Measurements from ENCODE around the gene PER1. TPM values are rescaled to one million over a fixed set of nuclear protein-coding genes. Genes with fewer than 3 reads are reported as not detected.

Gene PER1
- total RNA-seq, 1 experiment from 2014 or later, result 10.6 TPM

DNA sequence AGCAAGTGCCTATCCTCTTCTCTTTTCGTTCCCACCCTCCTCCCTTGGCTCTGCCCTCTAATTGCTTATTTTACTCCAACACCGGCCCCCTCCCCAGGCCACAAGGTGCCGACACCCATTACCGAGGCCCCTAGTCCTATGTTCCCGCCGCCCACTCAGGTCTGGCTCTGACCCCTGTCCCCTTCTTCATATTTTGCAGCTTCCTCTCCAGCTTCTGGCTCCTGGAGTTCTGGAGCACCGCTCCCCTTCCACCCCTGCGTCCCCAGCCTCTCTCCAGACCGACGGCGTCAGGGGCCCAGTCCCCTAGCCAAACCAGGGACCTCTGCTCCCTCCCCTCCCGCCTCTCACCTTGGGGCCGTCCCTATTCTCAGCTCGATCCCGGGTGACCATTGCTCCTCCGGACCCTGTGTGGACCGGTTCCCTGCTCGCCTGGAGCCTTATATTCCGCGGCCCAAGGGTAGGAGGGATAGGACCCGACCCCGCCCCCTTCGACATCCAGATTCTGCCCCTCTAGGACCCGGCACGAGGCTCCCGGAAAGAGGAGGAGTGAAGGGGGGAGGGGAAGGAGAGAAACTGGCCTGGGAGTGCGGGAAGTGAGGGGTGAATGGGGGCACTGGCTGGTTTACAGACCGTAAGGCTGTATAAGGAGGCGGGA, 28.4 kb downstream of the PER1 start, which contains the start of gene HES7:
Gene HES7 (minus strand): TSS at position 412 of the 655 bp plus-strand sequence. CDS start 22 bp downstream, at position 390.
- H3K36me3 ChIP-seq (ENCODE audit: control insufficient read depth, insufficient read depth, low read length), result no peaks in the 10 kb centered on the region
- intact Hi-C loops (cut with micrococcal nuclease; ENCODE audit: unreplicated experiment), result loop anchor here (2.0 kb wide), 2 partner anchors 15 to 35 kb away; no protein-coding TSS in a partner anchor
- BruUV-seq (replicated peaks), result no TSS peak
- H3K4me1 ChIP-seq, result no peaks in the 10 kb centered on the region; the same call in 1 of the 2 replicates
- peak within 1 kb of the TSS; percentile 37 for H3K4me3 ChIP-seq (ENCODE audit: low read depth, low read length)
- Mint-ChIP-seq H3K4me3 (ENCODE audit: unreplicated experiment) (peak within 1 kb of the TSS; percentile 87), H3K9me3 (ENCODE audit: unreplicated experiment) (no peaks in the 10 kb centered on the region), H3K36me3 (ENCODE audit: insufficient read depth, unreplicated experiment) (peaks cover 56% of the 10 kb centered on the region), H3K27me3 (ENCODE audit: insufficient read depth, unreplicated experiment) (peaks cover 2% of the 10 kb centered on the region), H3K4me1 (ENCODE audit: low read depth, unreplicated experiment) (peaks cover 44% of the 10 kb centered on the region), H3K27ac (ENCODE audit: unreplicated experiment) (no peak within 1 kb of the TSS)
- DNase-seq, result no peak
- H3K9me3 ChIP-seq, result no peaks in the 10 kb centered on the region
- H3K27me3 ChIP-seq (replicated peaks; ENCODE audit: control insufficient read depth, insufficient read depth, low read length), result no peaks in the 10 kb centered on the region; the same call in 1 of the 2 replicates
- CTCF ChIA-PET, result interaction anchor here (0.7 kb wide), 1 partner anchor 99 kb away, joined by 3 read pairs; no protein-coding TSS in a partner anchor
- POLR2A ChIA-PET, result interaction anchor here (0.8 kb wide), 1 partner anchor 33 kb away, joined by 3 read pairs; no protein-coding TSS in a partner anchor
- TF ChIP-seq, protein P1, sequence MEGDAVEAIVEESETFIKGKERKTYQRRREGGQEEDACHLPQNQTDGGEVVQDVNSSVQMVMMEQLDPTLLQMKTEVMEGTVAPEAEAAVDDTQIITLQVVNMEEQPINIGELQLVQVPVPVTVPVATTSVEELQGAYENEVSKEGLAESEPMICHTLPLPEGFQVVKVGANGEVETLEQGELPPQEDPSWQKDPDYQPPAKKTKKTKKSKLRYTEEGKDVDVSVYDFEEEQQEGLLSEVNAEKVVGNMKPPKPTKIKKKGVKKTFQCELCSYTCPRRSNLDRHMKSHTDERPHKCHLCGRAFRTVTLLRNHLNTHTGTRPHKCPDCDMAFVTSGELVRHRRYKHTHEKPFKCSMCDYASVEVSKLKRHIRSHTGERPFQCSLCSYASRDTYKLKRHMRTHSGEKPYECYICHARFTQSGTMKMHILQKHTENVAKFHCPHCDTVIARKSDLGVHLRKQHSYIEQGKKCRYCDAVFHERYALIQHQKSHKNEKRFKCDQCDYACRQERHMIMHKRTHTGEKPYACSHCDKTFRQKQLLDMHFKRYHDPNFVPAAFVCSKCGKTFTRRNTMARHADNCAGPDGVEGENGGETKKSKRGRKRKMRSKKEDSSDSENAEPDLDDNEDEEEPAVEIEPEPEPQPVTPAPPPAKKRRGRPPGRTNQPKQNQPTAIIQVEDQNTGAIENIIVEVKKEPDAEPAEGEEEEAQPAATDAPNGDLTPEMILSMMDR (IDR thresholded peaks at IDR 0.05; ENCODE audit: insufficient read depth in 1 of 2, low read depth in 1 of 2, low read length in 1 of 2, severe bottlenecking in 1 of 2, unreplicated experiment in 1 of 2), result no peak

DNA sequence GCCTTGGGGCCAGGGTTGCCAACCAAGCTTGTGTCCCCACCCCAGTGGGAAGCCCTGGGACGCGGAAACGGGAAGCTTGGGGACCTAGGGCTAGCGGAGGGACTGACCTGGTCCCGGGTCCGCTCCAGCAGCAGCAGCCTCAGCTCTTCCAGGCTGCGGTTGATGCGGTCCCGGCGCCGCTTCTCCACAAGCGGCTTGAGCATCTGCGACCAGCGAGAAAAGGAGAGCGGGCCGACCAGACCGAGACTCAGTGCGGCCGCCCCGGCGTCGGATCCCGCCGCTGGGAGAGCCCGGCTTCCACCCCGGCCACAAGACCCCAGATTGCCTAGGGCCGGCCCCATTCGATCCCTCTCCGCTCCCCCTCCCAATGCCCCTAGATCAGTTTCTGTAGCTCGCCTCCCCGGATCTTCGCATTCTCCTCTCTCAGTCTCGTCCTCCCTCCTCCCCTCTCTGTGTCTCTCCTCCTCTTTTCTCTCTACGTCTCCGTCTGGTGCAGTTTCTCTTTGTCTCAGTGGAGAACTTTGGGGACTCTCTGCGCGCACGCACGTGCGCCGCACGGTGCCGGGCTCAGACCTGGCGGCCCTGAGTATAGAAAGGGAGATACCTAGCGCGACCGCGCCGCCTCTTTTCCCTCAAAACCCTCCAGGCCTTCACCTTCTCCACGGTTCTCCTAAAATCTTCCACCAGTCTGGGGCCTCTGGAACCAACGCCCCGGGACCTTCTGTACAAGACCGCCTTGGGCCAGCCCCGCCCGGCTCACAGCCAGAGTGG, 29.1 kb downstream of the PER1 start:
- H3K4me1 Mint-ChIP-seq (ENCODE audit: low read depth, unreplicated experiment), result peaks cover 44% of the 10 kb centered on the region

More for the DNA sequence above, 29.1 kb downstream of the PER1 start:
- H3K36me3 Mint-ChIP-seq (ENCODE audit: insufficient read depth, unreplicated experiment), result peaks cover 63% of the 10 kb centered on the region
- no peaks in the 10 kb centered on the region; the same call in 1 of the 2 replicates for H3K4me1 ChIP-seq
- intact Hi-C loops (cut with micrococcal nuclease; ENCODE audit: unreplicated experiment), result no loop called here
- no peaks in the 10 kb centered on the region for H3K9me3 Mint-ChIP-seq (ENCODE audit: unreplicated experiment)
- peak overlapping the region; percentile 87 for H3K4me3 Mint-ChIP-seq (ENCODE audit: unreplicated experiment)
- DNase-seq, result no peak
- H3K27ac Mint-ChIP-seq (ENCODE audit: unreplicated experiment), result no peak overlapping the region
- CTCF ChIA-PET, result interaction anchor here (0.7 kb wide), 1 partner anchor 100 kb away, joined by 3 read pairs; no protein-coding TSS in a partner anchor
- no peaks in the 10 kb centered on the region for H3K9me3 ChIP-seq
- H3K27me3 ChIP-seq (replicated peaks; ENCODE audit: control insufficient read depth, insufficient read depth, low read length), result no peaks in the 10 kb centered on the region; the same call in 1 of the 2 replicates
- H3K27me3 Mint-ChIP-seq (ENCODE audit: insufficient read depth, unreplicated experiment), result peaks cover 2% of the 10 kb centered on the region
- H3K36me3 ChIP-seq (ENCODE audit: control insufficient read depth, insufficient read depth, low read length), result no peaks in the 10 kb centered on the region
- H3K4me3 ChIP-seq (ENCODE audit: low read depth, low read length), result peak overlapping the region; percentile 37
- POLR2A ChIA-PET, result no interaction called here
- TF ChIP-seq, protein P1 (IDR thresholded peaks at IDR 0.05; ENCODE audit: insufficient read depth in 1 of 2, low read depth in 1 of 2, low read length in 1 of 2, severe bottlenecking in 1 of 2, unreplicated experiment in 1 of 2), result no peak
- BruUV-seq (replicated peaks), result no TSS peak
